HG03460 (cell line): ENCODE results near the gene SCD5.

Experiments used
- ATAC-seq: cut with Tn5 transposase; IDR thresholded peaks from one replicate; pipeline ENCODE4 v1.9.1; 2021; ENCODE audit not compliant: unreplicated experiment

Gene SCD5

GRCh38 chr4:82694892-82695291, 103.7 kb downstream of the SCD5 start:
- no peak for ATAC-seq

- ATAC-seq, result no peak
Observed at GRCh38 chr4:82694046-82694445, 104.5 kb downstream of the SCD5 start.

- no peak for ATAC-seq
Observed at GRCh38 chr4:82692101-82692780, 106.4 kb downstream of the SCD5 start.

GRCh38 chr4:82691431-82691830, 107.2 kb downstream of the SCD5 start:
- ATAC-seq, result no peak

- no peak for ATAC-seq
Observed at GRCh38 chr4:82688091-82688795, 110.4 kb downstream of the SCD5 start.

GRCh38 chr4:82687531-82687930, 111.1 kb downstream of the SCD5 start:
- no peak for ATAC-seq

GRCh38 chr4:82681754-82682153, 116.8 kb downstream of the SCD5 start:
- no peak for ATAC-seq

- ATAC-seq, result no peak
Observed at GRCh38 chr4:82680834-82681233, 117.8 kb downstream of the SCD5 start.

GRCh38 chr4:82679531-82679930, 119.1 kb downstream of the SCD5 start:
- no peak for ATAC-seq

GRCh38 chr4:82678051-82678450, 120.5 kb downstream of the SCD5 start:
- ATAC-seq, result no peak

GRCh38 chr4:82677327-82677726, 121.3 kb downstream of the SCD5 start:
- no peak for ATAC-seq

GRCh38 chr4:82667761-82668480, 130.7 kb downstream of the SCD5 start:
- ATAC-seq, result no peak

- no peak for ATAC-seq
Observed at GRCh38 chr4:82666970-82667665, 131.5 kb downstream of the SCD5 start.

GRCh38 chr4:82661181-82661992, 137.2 kb downstream of the SCD5 start:
- no peak for ATAC-seq

GRCh38 chr4:82652062-82652461, 146.5 kb downstream of the SCD5 start:
- no peak for ATAC-seq

- ATAC-seq, result no peak
Observed at GRCh38 chr4:82650868-82651267, 147.7 kb downstream of the SCD5 start.

GRCh38 chr4:82648356-82648755, 150.2 kb downstream of the SCD5 start:
- no peak for ATAC-seq

- ATAC-seq, result no peak
Observed at GRCh38 chr4:82645936-82646565, 152.5 kb downstream of the SCD5 start.

GRCh38 chr4:82644734-82645126, 153.9 kb downstream of the SCD5 start:
- no peak for ATAC-seq
